Naive B cell (primary cell): ENCODE results near the gene NRG2. TPM values are rescaled to one million over a fixed set of nuclear protein-coding genes. Genes with fewer than 3 reads are reported as not detected.
A peak's percentile ranks its signal among the peaks of the same experiment; 100 is the strongest.

ENCODE experiments used
- ATAC-seq, 2 donors: fragments of 150-1000 bp; cut with Tn5 transposase; 2 replicates each; pipeline ENCODE4 v1.10.0; 2021; ENCODE audit warnings: low read depth in 2 of 2, mild to moderate bottlenecking in 2 of 2, moderate library complexity in 2 of 2
- DNase-seq: peaks from one replicate; pipeline ENCODE4 v3.0.0; 2022
- H3K27ac Mint-ChIP-seq, 6 donors: one replicate each; pipeline ENCODE4 v1.8.0; 2020 to 2022; ENCODE audit warnings: mild to moderate bottlenecking in 6 of 6, mixed read lengths in 6 of 6, moderate library complexity in 5 of 6, inconsistent platforms in 2 of 6
- H3K27me3 Mint-ChIP-seq, 3 donors: one replicate each; pipeline ENCODE4 v1.8.0; 2021 to 2022; ENCODE audit warnings: mixed read lengths in 3 of 3, mild to moderate bottlenecking in 1 of 3
- H3K36me3 Mint-ChIP-seq, 2 donors: one replicate each; pipeline ENCODE4 v1.8.0; 2020 to 2022; ENCODE audit warnings: mixed read lengths in 2 of 2, inconsistent platforms in 1 of 2, mild to moderate bottlenecking in 1 of 2
- H3K4me1 Mint-ChIP-seq, 3 donors: one replicate each; pipeline ENCODE4 v1.8.0; 2020 to 2022; ENCODE audit warnings: mixed read lengths in 3 of 3, inconsistent platforms in 1 of 3, mild to moderate bottlenecking in 1 of 3, moderate library complexity in 1 of 3
- H3K4me3 Mint-ChIP-seq, 8 donors: one replicate each; pipeline ENCODE4 v1.8.0; 2020 to 2022; ENCODE audit warnings: mild to moderate bottlenecking in 8 of 8, mixed read lengths in 8 of 8, moderate library complexity in 8 of 8, inconsistent platforms in 2 of 8
- H3K9me3 Mint-ChIP-seq, 7 donors: one replicate each; pipeline ENCODE4 v1.8.0; 2020 to 2022; ENCODE audit warnings: mixed read lengths in 7 of 7, mild to moderate bottlenecking in 5 of 7, inconsistent platforms in 2 of 7, moderate library complexity in 1 of 7
- polyA plus RNA-seq, 6 donors: library from polyadenylated mRNA; unstranded; fragments of 300-500 nt; fragmentation: Illumina TruSeq; gene quantifications; one replicate each; pipeline ENCODE4 v1.2.3, GENCODE V29; 2021; ENCODE audit warnings: low read depth in 6 of 6

Gene NRG2
- polyA plus RNA-seq, 6 donors from 2014 or later, result 0.15 to 0.21 TPM; not detected in 4

- Mint-ChIP-seq H3K9me3 (no peaks in the 10 kb centered on the region), H3K36me3 (no peaks in the 10 kb centered on the region), H3K27me3 (peaks cover 5 to 54% (median 42%) of the 10 kb centered on the region in 3 donors), H3K4me3 (no peak overlapping the region), H3K4me1 (no peaks in the 10 kb centered on the region), H3K27ac (no peak overlapping the region)
- DNase-seq, result no peak
- no peak for ATAC-seq
Observed at GRCh38 chr5:139954462-139954861, 88.6 kb downstream of the NRG2 start.

GRCh38 chr5:139954022-139954421 lies 89.1 kb downstream of the NRG2 start:
- Mint-ChIP-seq H3K4me3 (no peak overlapping the region), H3K27ac (peak overlapping the region in 1 of 6 donors; percentile 49), H3K36me3 (no peaks in the 10 kb centered on the region), H3K9me3 (no peaks in the 10 kb centered on the region), H3K27me3 (peaks cover 5 to 54% (median 42%) of the 10 kb centered on the region in 3 donors), H3K4me1 (no peaks in the 10 kb centered on the region)
- ATAC-seq (no peak), DNase-seq (no peak)

GRCh38 chr5:139952574-139952973 lies 90.5 kb downstream of the NRG2 start:
- Mint-ChIP-seq H3K4me1 (peaks cover 0 to 4% (median 0%) of the 10 kb centered on the region in 3 donors), H3K27me3 (peaks cover 5 to 54% (median 42%) of the 10 kb centered on the region in 3 donors), H3K4me3 (no peak overlapping the region), H3K36me3 (no peaks in the 10 kb centered on the region), H3K9me3 (peaks cover 0 to 1% (median 0%) of the 10 kb centered on the region in 7 donors), H3K27ac (peak overlapping the region in 1 of 6 donors; percentile 42)
- ATAC-seq, result no peak
- DNase-seq, result no peak

GRCh38 chr5:139951983-139952382 lies 91.1 kb downstream of the NRG2 start:
- no peak for DNase-seq
- Mint-ChIP-seq H3K27me3 (peaks cover 5 to 54% (median 42%) of the 10 kb centered on the region in 3 donors), H3K4me1 (peaks cover 0 to 10% (median under 1%) of the 10 kb centered on the region in 3 donors), H3K4me3 (no peak overlapping the region), H3K9me3 (peaks cover 0 to 1% (median 0%) of the 10 kb centered on the region in 7 donors), H3K36me3 (no peaks in the 10 kb centered on the region), H3K27ac (no peak overlapping the region)
- no peak for ATAC-seq

GRCh38 chr5:139951296-139951924 lies 91.7 kb downstream of the NRG2 start:
- no peak for ATAC-seq
- Mint-ChIP-seq H3K27ac (no peak overlapping the region), H3K4me1 (peaks cover 4 to 15% (median 6%) of the 10 kb centered on the region in 3 donors), H3K27me3 (peaks cover 5 to 54% (median 40%) of the 10 kb centered on the region in 3 donors), H3K36me3 (no peaks in the 10 kb centered on the region), H3K4me3 (no peak overlapping the region), H3K9me3 (peaks cover 0 to 1% (median 0%) of the 10 kb centered on the region in 7 donors)
- DNase-seq, result no peak

GRCh38 chr5:139950436-139950835 lies 92.7 kb downstream of the NRG2 start:
- DNase-seq, result no peak
- ATAC-seq, result no peak
- peaks cover 10 to 23% (median 13%) of the 10 kb centered on the region in 3 donors for H3K4me1 Mint-ChIP-seq
- H3K27me3 Mint-ChIP-seq, result peaks cover 5 to 47% (median 30%) of the 10 kb centered on the region in 3 donors
- H3K9me3 Mint-ChIP-seq, result peaks cover 0 to 1% (median 0%) of the 10 kb centered on the region in 7 donors
- no peak overlapping the region for H3K27ac Mint-ChIP-seq
- H3K36me3 Mint-ChIP-seq, result no peaks in the 10 kb centered on the region
- no peak overlapping the region for H3K4me3 Mint-ChIP-seq

- ATAC-seq (no peak), DNase-seq (no peak)
- H3K36me3 Mint-ChIP-seq, result no peaks in the 10 kb centered on the region
- peaks cover 0 to 3% (median 1%) of the 10 kb centered on the region in 7 donors for H3K9me3 Mint-ChIP-seq
- H3K4me3 Mint-ChIP-seq, result no peak overlapping the region
- H3K4me1 Mint-ChIP-seq, result peaks cover 17 to 30% (median 21%) of the 10 kb centered on the region in 3 donors
- H3K27ac Mint-ChIP-seq, result peak overlapping the region in 1 of 6 donors; percentile 70
- peaks cover 5 to 42% (median 25%) of the 10 kb centered on the region in 3 donors for H3K27me3 Mint-ChIP-seq
Observed at GRCh38 chr5:139949710-139950109, 93.4 kb downstream of the NRG2 start.

GRCh38 chr5:139947727-139948126 lies 95.4 kb downstream of the NRG2 start:
- Mint-ChIP-seq H3K4me1 (peaks cover 17 to 33% (median 26%) of the 10 kb centered on the region in 3 donors), H3K27ac (peak overlapping the region in 1 of 6 donors; percentile 39), H3K27me3 (peaks cover 0 to 33% (median 14%) of the 10 kb centered on the region in 3 donors), H3K9me3 (peaks cover 3 to 8% (median 4%) of the 10 kb centered on the region in 7 donors), H3K4me3 (peak overlapping the region in 1 of 8 donors; percentile 15), H3K36me3 (peaks cover 0 to 8% of the 10 kb centered on the region in 2 donors)
- no peak for DNase-seq
- no peak for ATAC-seq

- peak overlapping the region in 7 of 8 donors; percentile 13 to 82 (median 60) for H3K4me3 Mint-ChIP-seq
- H3K9me3 Mint-ChIP-seq, result peaks cover 3 to 18% (median 16%) of the 10 kb centered on the region in 7 donors
- peaks cover 0 to 33% (median 11%) of the 10 kb centered on the region in 3 donors for H3K27me3 Mint-ChIP-seq
- DNase-seq (peak; percentile 20), ATAC-seq (peak; percentile 71 to 79)
- H3K4me1 Mint-ChIP-seq, result peaks cover 17 to 33% (median 26%) of the 10 kb centered on the region in 3 donors
- H3K36me3 Mint-ChIP-seq, result peaks cover 0 to 8% of the 10 kb centered on the region in 2 donors
- peak overlapping the region in 2 of 6 donors; percentile 5 to 54 for H3K27ac Mint-ChIP-seq
Observed at GRCh38 chr5:139946440-139946839, 96.7 kb downstream of the NRG2 start.

- peak overlapping the region in 7 of 8 donors; percentile 13 to 82 (median 60) for H3K4me3 Mint-ChIP-seq
- H3K36me3 Mint-ChIP-seq, result peaks cover 0 to 8% of the 10 kb centered on the region in 2 donors
- ATAC-seq (peak; percentile 35 to 64), DNase-seq (no peak)
- peaks cover 0 to 33% (median 13%) of the 10 kb centered on the region in 3 donors for H3K27me3 Mint-ChIP-seq
- peak overlapping the region in 2 of 6 donors; percentile 5 to 54 for H3K27ac Mint-ChIP-seq
- peaks cover 3 to 20% (median 18%) of the 10 kb centered on the region in 7 donors for H3K9me3 Mint-ChIP-seq
- peaks cover 17 to 33% (median 26%) of the 10 kb centered on the region in 3 donors for H3K4me1 Mint-ChIP-seq
Observed at GRCh38 chr5:139946006-139946405, 97.1 kb downstream of the NRG2 start.

- peaks cover 0 to 17% of the 10 kb centered on the region in 2 donors for H3K36me3 Mint-ChIP-seq
Observed at GRCh38 chr5:139942243-139942642, 100.9 kb downstream of the NRG2 start.

GRCh38 chr5:139930406-139930805 lies 112.7 kb downstream of the NRG2 start:
- H3K36me3 Mint-ChIP-seq, result peaks cover 0 to 8% of the 10 kb centered on the region in 2 donors
- H3K4me1 Mint-ChIP-seq, result no peaks in the 10 kb centered on the region
- no peak overlapping the region for H3K27ac Mint-ChIP-seq
- no peak for DNase-seq
- peaks cover 40 to 69% (median 65%) of the 10 kb centered on the region in 3 donors for H3K27me3 Mint-ChIP-seq
- peaks cover 0 to 7% (median 0%) of the 10 kb centered on the region in 7 donors for H3K9me3 Mint-ChIP-seq
- H3K4me3 Mint-ChIP-seq, result no peak overlapping the region
- ATAC-seq, result no peak

More at GRCh38 chr5:139942243-139942642, 100.9 kb downstream of the NRG2 start:
- Mint-ChIP-seq H3K27me3 (peaks cover 11 to 55% (median 39%) of the 10 kb centered on the region in 3 donors), H3K4me1 (peaks cover 17 to 26% (median 26%) of the 10 kb centered on the region in 3 donors), H3K9me3 (peaks cover 12 to 47% (median 33%) of the 10 kb centered on the region in 7 donors), H3K27ac (no peak overlapping the region), H3K4me3 (no peak overlapping the region)
- ATAC-seq (no peak), DNase-seq (no peak)

GRCh38 chr5:139926797-139927503 lies 116.1 kb downstream of the NRG2 start:
- Mint-ChIP-seq H3K4me3 (no peak overlapping the region), H3K27me3 (peaks cover 39 to 72% (median 50%) of the 10 kb centered on the region in 3 donors), H3K9me3 (peaks cover 0 to 7% (median 0%) of the 10 kb centered on the region in 7 donors), H3K4me1 (no peaks in the 10 kb centered on the region), H3K27ac (no peak overlapping the region), H3K36me3 (peaks cover 0 to 8% of the 10 kb centered on the region in 2 donors)
- ATAC-seq (no peak), DNase-seq (no peak)
